ENCODE measurements around the gene LIMCH1.
A peak's percentile ranks its signal among the peaks of the same experiment; 100 is the strongest.

Gene LIMCH1

GRCh38 chr4:41572956-41573355 lies 35.0 kb downstream of the LIMCH1 start:
- Histone ChIP-seq H3K4me1 (peaks cover 0 to 94% (median 42%) of the 10 kb centered on the region in 4 donors), H3K9me3 (no peaks in the 10 kb centered on the region), H3K27me3 (no peaks in the 10 kb centered on the region), H3K36me3 (no peaks in the 10 kb centered on the region), H3K27ac (peak overlapping the region; percentile 62 to 72), H3K4me3 (peak overlapping the region; percentile 14 to 24)
- intact Hi-C loops (cut with DNase I; ENCODE audit: low total_unique reads), result loop anchor here (5.0 kb wide), 1 partner anchor 49 kb away; no protein-coding TSS in a partner anchor
- TF ChIP-seq, protein P1, sequence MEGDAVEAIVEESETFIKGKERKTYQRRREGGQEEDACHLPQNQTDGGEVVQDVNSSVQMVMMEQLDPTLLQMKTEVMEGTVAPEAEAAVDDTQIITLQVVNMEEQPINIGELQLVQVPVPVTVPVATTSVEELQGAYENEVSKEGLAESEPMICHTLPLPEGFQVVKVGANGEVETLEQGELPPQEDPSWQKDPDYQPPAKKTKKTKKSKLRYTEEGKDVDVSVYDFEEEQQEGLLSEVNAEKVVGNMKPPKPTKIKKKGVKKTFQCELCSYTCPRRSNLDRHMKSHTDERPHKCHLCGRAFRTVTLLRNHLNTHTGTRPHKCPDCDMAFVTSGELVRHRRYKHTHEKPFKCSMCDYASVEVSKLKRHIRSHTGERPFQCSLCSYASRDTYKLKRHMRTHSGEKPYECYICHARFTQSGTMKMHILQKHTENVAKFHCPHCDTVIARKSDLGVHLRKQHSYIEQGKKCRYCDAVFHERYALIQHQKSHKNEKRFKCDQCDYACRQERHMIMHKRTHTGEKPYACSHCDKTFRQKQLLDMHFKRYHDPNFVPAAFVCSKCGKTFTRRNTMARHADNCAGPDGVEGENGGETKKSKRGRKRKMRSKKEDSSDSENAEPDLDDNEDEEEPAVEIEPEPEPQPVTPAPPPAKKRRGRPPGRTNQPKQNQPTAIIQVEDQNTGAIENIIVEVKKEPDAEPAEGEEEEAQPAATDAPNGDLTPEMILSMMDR (IDR thresholded peaks at IDR 0.05), result no peak
- no peak for DNase-seq

DNA sequence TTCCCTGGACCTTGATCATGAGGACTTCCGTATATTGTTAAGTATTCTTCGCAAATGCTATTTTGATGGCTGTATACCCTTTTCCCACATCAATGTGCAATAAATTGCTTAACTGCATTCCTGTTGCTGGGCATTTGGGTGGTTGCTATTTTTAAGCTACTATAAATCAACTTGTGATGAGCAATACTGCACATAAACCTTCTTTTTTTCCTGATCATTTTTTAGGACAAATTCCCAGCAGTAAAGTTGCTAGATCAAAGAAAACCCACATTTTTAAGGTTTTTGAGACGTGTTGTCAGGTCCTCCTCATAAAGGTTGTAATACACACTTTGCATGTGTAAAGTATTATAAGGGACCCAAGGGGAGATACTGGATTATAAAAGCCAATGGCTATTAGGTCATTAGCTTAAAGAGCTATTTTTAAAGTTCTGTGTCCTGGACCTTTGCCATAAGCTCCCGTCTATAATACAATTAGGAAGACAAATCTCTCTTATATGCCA lies 35.6 kb downstream of the LIMCH1 start:
- H3K9me3 ChIP-seq, result no peaks in the 10 kb centered on the region
- H3K27ac ChIP-seq, result peak overlapping the region; percentile 45 to 72
- TF ChIP-seq, protein P1 (IDR thresholded peaks at IDR 0.05), result no peak
- H3K4me3 ChIP-seq, result no peak overlapping the region
- H3K27me3 ChIP-seq, result no peaks in the 10 kb centered on the region
- H3K36me3 ChIP-seq, result no peaks in the 10 kb centered on the region
- intact Hi-C loops (cut with DNase I; ENCODE audit: low total_unique reads), result loop anchor here (5.0 kb wide), 1 partner anchor 49 kb away; no protein-coding TSS in a partner anchor
- no peak for DNase-seq
- peaks cover 0 to 88% (median 39%) of the 10 kb centered on the region in 4 donors for H3K4me1 ChIP-seq

GRCh38 chr4:41575207-41575606 lies 37.2 kb downstream of the LIMCH1 start:
- no peak overlapping the region for H3K4me3 ChIP-seq
- peak overlapping the region; percentile 45 to 72 for H3K27ac ChIP-seq
- H3K36me3 ChIP-seq, result no peaks in the 10 kb centered on the region
- no peak for DNase-seq
- no peaks in the 10 kb centered on the region for H3K27me3 ChIP-seq
- no peaks in the 10 kb centered on the region for H3K9me3 ChIP-seq
- H3K4me1 ChIP-seq, result peaks cover 0 to 81% (median 35%) of the 10 kb centered on the region in 4 donors
- TF ChIP-seq, protein P1 (IDR thresholded peaks at IDR 0.05), result no peak
- intact Hi-C loops (cut with DNase I; ENCODE audit: low total_unique reads), result no loop called here

- Histone ChIP-seq H3K4me1 (peaks cover 0 to 80% (median 31%) of the 10 kb centered on the region in 4 donors), H3K4me3 (no peak overlapping the region), H3K9me3 (no peaks in the 10 kb centered on the region), H3K27me3 (no peaks in the 10 kb centered on the region), H3K27ac (peak overlapping the region; percentile 45 to 60), H3K36me3 (no peaks in the 10 kb centered on the region)
- TF ChIP-seq, protein P1 (IDR thresholded peaks at IDR 0.05), result peak in 1 of 2 experiments; percentile 33
- no peak for DNase-seq
- intact Hi-C loops (cut with DNase I; ENCODE audit: low total_unique reads), result no loop called here
Observed at GRCh38 chr4:41575665-41576064, 37.7 kb downstream of the LIMCH1 start.

DNA sequence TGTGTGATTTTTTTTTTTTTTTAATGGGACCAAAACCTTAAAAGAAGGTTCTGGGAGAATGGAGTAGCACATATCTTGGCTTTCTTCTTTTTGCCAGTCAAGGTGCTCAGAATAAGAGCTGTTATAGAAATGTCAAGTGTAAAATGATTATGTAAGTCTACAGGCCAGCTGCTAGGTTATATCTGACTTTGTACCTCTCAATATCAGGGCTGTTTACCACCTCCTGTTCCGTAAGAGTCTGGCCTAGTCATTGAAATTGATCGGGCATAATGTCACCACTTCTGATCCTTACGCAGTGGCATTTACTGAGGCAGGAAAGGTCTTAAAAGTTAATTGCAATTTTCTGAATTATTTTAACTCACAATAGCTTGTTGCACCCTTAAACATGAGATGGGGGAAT lies 41.1 kb downstream of the LIMCH1 start:
- Histone ChIP-seq H3K27ac (no peak overlapping the region), H3K36me3 (no peaks in the 10 kb centered on the region), H3K4me3 (no peak overlapping the region), H3K9me3 (no peaks in the 10 kb centered on the region), H3K27me3 (no peaks in the 10 kb centered on the region), H3K4me1 (peaks cover 0 to 65% (median 16%) of the 10 kb centered on the region in 4 donors)
- TF ChIP-seq, protein P1 (IDR thresholded peaks at IDR 0.05), result no peak
- intact Hi-C loops (cut with DNase I; ENCODE audit: low total_unique reads), result no loop called here
- DNase-seq, result no peak

Measured in tibial artery (tissue), 4 donors.